GM23248 (cell line): ENCODE results near the gene PODN.

ENCODE experiments used
- EZH2 ChIP-seq: fragments of 200-600 bp; sonication (generic); IDR thresholded peaks from 2 replicates; pipeline ENCODE4 v1.6.1; 2018; ENCODE audit warnings: antibody characterized with exemption, mild to moderate bottlenecking; ENCODE audit not compliant: insufficient read depth, poor library complexity, severe bottlenecking
- EZH2phosphoT487 ChIP-seq: fragments of 200-600 bp; sonication (generic); IDR thresholded peaks from 2 replicates; pipeline ENCODE4 v1.6.1; 2018; ENCODE audit warnings: antibody characterized with exemption, moderate library complexity, mild to moderate bottlenecking, low read depth; ENCODE audit not compliant: insufficient read depth

- TF ChIP-seq EZH2 (no peak), EZH2phosphoT487 (no peak)
Measured at GRCh38 chr1:53080769-53081168, 18.8 kb downstream of the PODN start.
